ENCODE results near the gene POLR3B. TPM values are rescaled to one million over a fixed set of nuclear protein-coding genes. Genes with fewer than 3 reads are reported as not detected.
"Not testable (repeated sequence)": the region's sequence is repeated elsewhere in the genome, so short reads cannot be mapped to it uniquely, and the experiment has no call there.

POLR3B gene
- total RNA-seq, 1 donor from 2014 or later = 9.4 TPM

- ATAC-seq = peak; percentile 31
Observed at GRCh38 chr12:106343214-106343528, 14.4 kb upstream of the POLR3B start.

GRCh38 chr12:106344131-106344530, 13.4 kb upstream of the POLR3B start:
- no peak for ATAC-seq

GRCh38 chr12:106345746-106346145, 11.8 kb upstream of the POLR3B start:
- peak; percentile 75 for ATAC-seq

- ATAC-seq = no peak
Observed at GRCh38 chr12:106348411-106348810, 9.1 kb upstream of the POLR3B start.

GRCh38 chr12:106353175-106353574, 4.4 kb upstream of the POLR3B start:
- no peak for ATAC-seq

GRCh38 chr12:106358396-106359241, 1.1 kb downstream of the POLR3B start:
- peak; percentile 43 for ATAC-seq

GRCh38 chr12:106359646-106360399, 2.3 kb downstream of the POLR3B start:
- ATAC-seq = no peak

- ATAC-seq = no peak
Observed at GRCh38 chr12:106360400-106360994, 2.9 kb downstream of the POLR3B start.

- no peak for ATAC-seq
Observed at GRCh38 chr12:106362971-106363370, 5.4 kb downstream of the POLR3B start.

- no peak for ATAC-seq
Observed at GRCh38 chr12:106364261-106364660, 6.7 kb downstream of the POLR3B start.

GRCh38 chr12:106369624-106370346, 12.2 kb downstream of the POLR3B start:
- ATAC-seq = peak; percentile 78

GRCh38 chr12:106378788-106379187, 21.2 kb downstream of the POLR3B start:
- ATAC-seq = no peak

- no peak for ATAC-seq
Observed at GRCh38 chr12:106380954-106381353, 23.4 kb downstream of the POLR3B start.

GRCh38 chr12:106381866-106382265, 24.3 kb downstream of the POLR3B start:
- not testable (repeated sequence) for ATAC-seq

- no peak for ATAC-seq
Observed at GRCh38 chr12:106386813-106387535, 29.4 kb downstream of the POLR3B start.

- ATAC-seq = no peak
Observed at GRCh38 chr12:106387848-106388377, 30.4 kb downstream of the POLR3B start.

GRCh38 chr12:106389151-106389550, 31.6 kb downstream of the POLR3B start:
- ATAC-seq = no peak

- ATAC-seq = no peak
Observed at GRCh38 chr12:106392759-106393158, 35.2 kb downstream of the POLR3B start.

- no peak for ATAC-seq
Observed at GRCh38 chr12:106409878-106410277, 52.3 kb downstream of the POLR3B start.

- no peak for ATAC-seq
Observed at GRCh38 chr12:106412563-106412962, 55.0 kb downstream of the POLR3B start.

GRCh38 chr12:106415134-106415533, 57.6 kb downstream of the POLR3B start:
- ATAC-seq = no peak

GRCh38 chr12:106416273-106416672, 58.7 kb downstream of the POLR3B start:
- no peak for ATAC-seq

Data from esophagus mucosa (tissue), 1 donor.